ENCODE results near the gene SESN1. TPM values are rescaled to one million over a fixed set of nuclear protein-coding genes. Genes with fewer than 3 reads are reported as not detected.
"Not testable (repeated sequence)": the region's sequence is repeated elsewhere in the genome, so short reads cannot be mapped to it uniquely, and the experiment has no call there.

SESN1 gene
- polyA plus RNA-seq, 4 donors, result 25.0 to 31.1 (median 27.5) TPM

GRCh38 chr6:109002882-109003281 lies 91.8 kb downstream of the SESN1 start:
- DNase-seq (ENCODE audit: low read depth in 4 of 4, low spot score in 3 of 4), result no peak

- no peak for DNase-seq (ENCODE audit: low read depth in 4 of 4, low spot score in 3 of 4)
These were observed 92.5 kb downstream of the SESN1 start for GRCh38 chr6:109002051-109002697.

- DNase-seq (ENCODE audit: low read depth in 4 of 4, low spot score in 3 of 4), result no peak
These were observed 93.3 kb downstream of the SESN1 start for GRCh38 chr6:109001291-109001894.

GRCh38 chr6:109000289-109000688 lies 94.4 kb downstream of the SESN1 start:
- DNase-seq (ENCODE audit: low read depth in 4 of 4, low spot score in 3 of 4), result no peak

- no peak for DNase-seq (ENCODE audit: low read depth in 4 of 4, low spot score in 3 of 4)
These were observed 95.2 kb downstream of the SESN1 start for GRCh38 chr6:108999428-108999827.

GRCh38 chr6:108998485-108998884 lies 96.2 kb downstream of the SESN1 start:
- DNase-seq (ENCODE audit: low read depth in 4 of 4, low spot score in 3 of 4), result no peak

GRCh38 chr6:108996208-108996607 lies 98.4 kb downstream of the SESN1 start:
- no peak for DNase-seq (ENCODE audit: low read depth in 4 of 4, low spot score in 3 of 4)

GRCh38 chr6:108995296-108995695 lies 99.3 kb downstream of the SESN1 start:
- no peak for DNase-seq (ENCODE audit: low read depth in 4 of 4, low spot score in 3 of 4)

GRCh38 chr6:108993876-108994275 lies 100.8 kb downstream of the SESN1 start:
- DNase-seq (ENCODE audit: low read depth in 4 of 4, low spot score in 3 of 4), result no peak

GRCh38 chr6:108989700-108990099 lies 104.9 kb downstream of the SESN1 start:
- no peak for DNase-seq (ENCODE audit: low read depth in 4 of 4, low spot score in 3 of 4)

- DNase-seq (ENCODE audit: low read depth in 4 of 4, low spot score in 3 of 4), result no peak
These were observed 105.9 kb downstream of the SESN1 start for GRCh38 chr6:108988765-108989164.

- DNase-seq (ENCODE audit: low read depth in 4 of 4, low spot score in 3 of 4), result no peak
These were observed 106.3 kb downstream of the SESN1 start for GRCh38 chr6:108988296-108988695.

- no peak for DNase-seq (ENCODE audit: low read depth in 4 of 4, low spot score in 3 of 4)
These were observed 107.5 kb downstream of the SESN1 start for GRCh38 chr6:108987156-108987555.

- DNase-seq (ENCODE audit: low read depth in 4 of 4, low spot score in 3 of 4), result no peak
These were observed 109.3 kb downstream of the SESN1 start for GRCh38 chr6:108985301-108985700.

- no peak for DNase-seq (ENCODE audit: low read depth in 4 of 4, low spot score in 3 of 4)
These were observed 111.5 kb downstream of the SESN1 start for GRCh38 chr6:108983151-108983550.

- DNase-seq (ENCODE audit: low read depth in 4 of 4, low spot score in 3 of 4), result no peak
These were observed 112.2 kb downstream of the SESN1 start for GRCh38 chr6:108982154-108983113.

- DNase-seq (ENCODE audit: low read depth in 4 of 4, low spot score in 3 of 4), result not testable (repeated sequence)
These were observed 116.0 kb downstream of the SESN1 start for GRCh38 chr6:108978638-108979037.

- no peak for DNase-seq (ENCODE audit: low read depth in 4 of 4, low spot score in 3 of 4)
These were observed 120.4 kb downstream of the SESN1 start for GRCh38 chr6:108974201-108974600.

- no peak for DNase-seq (ENCODE audit: low read depth in 4 of 4, low spot score in 3 of 4)
These were observed 124.9 kb downstream of the SESN1 start for GRCh38 chr6:108969776-108970175.

GRCh38 chr6:108968325-108969316 lies 126.0 kb downstream of the SESN1 start:
- DNase-seq (ENCODE audit: low read depth in 4 of 4, low spot score in 3 of 4), result no peak

Data from left renal pelvis (tissue), 4 donors.